GM12873 (cell line): ENCODE results near the gene LEFTY1.

Source experiments
- CTCF ChIP-seq: IDR thresholded peaks from 2 replicates; pipeline ENCODE4 v1.5.1; 2012; ENCODE audit warnings: low read depth, mild to moderate bottlenecking, moderate library complexity, low read length, control low read depth; ENCODE audit not compliant: insufficient read depth; ENCODE audit errors: missing control alignments

Gene LEFTY1

GRCh38 chr1:225919906-225920305 is 31.0 kb upstream of the LEFTY1 start:
- no peak for TF ChIP-seq CTCF

GRCh38 chr1:225918280-225918679 is 29.3 kb upstream of the LEFTY1 start:
- no peak for TF ChIP-seq CTCF

GRCh38 chr1:225917536-225917935 is 28.6 kb upstream of the LEFTY1 start:
- TF ChIP-seq CTCF: no peak

GRCh38 chr1:225917101-225917500 is 28.2 kb upstream of the LEFTY1 start:
- TF ChIP-seq CTCF: no peak

- TF ChIP-seq CTCF: no peak
Observed at GRCh38 chr1:225915538-225915991, 26.6 kb upstream of the LEFTY1 start.

GRCh38 chr1:225914947-225915346 is 26.0 kb upstream of the LEFTY1 start:
- TF ChIP-seq CTCF: no peak

- no peak for TF ChIP-seq CTCF
Observed at GRCh38 chr1:225914391-225914790, 25.4 kb upstream of the LEFTY1 start.
